ENCODE results near the gene GRPEL1. TPM values are rescaled to one million over a fixed set of nuclear protein-coding genes. Genes with fewer than 3 reads are reported as not detected.

Gene GRPEL1
- total and polyA plus RNA-seq, 10 of the 15 experiments (the other 5 are each of a cell fraction or from before 2014, with no cell fraction given): 30.8 to 119 (median 67.6) TPM

GRCh38 chr4:7061815-7062214 lies 6.0 kb downstream of the GRPEL1 start:
- POLR2A ChIA-PET: interaction anchor here (0.7 to 1.4 kb wide), 3 partner anchors 9 to 19 kb away, joined by 3 to 6 read pairs (median 3); partner anchors contain the start of gene TADA2B
- no peak for DNase-seq (ENCODE audit: low read depth, low spot score)

More at GRCh38 chr4:7061815-7062214, 6.0 kb downstream of the GRPEL1 start:
- in situ Hi-C loops (cut with MboI): no loop called here
- no peak overlapping the region for H2AFZ ChIP-seq (ENCODE audit: control insufficient read depth, low read depth, low read length)
- BruUV-seq (replicated peaks): no TSS peak
- no peak overlapping the region for H3K9ac ChIP-seq (ENCODE audit: control insufficient read depth, insufficient read depth, low read length)
- ATAC-seq (no peak), FAIRE-seq (no peak)
- CTCF ChIA-PET: interaction anchor here (0.8 to 1.3 kb wide), 3 partner anchors 19 to 88 kb away, joined by 3 to 6 read pairs (median 4); partner anchors contain the start of gene TADA2B
- no peak overlapping the region for H3K4me2 ChIP-seq (ENCODE audit: control insufficient read depth, insufficient read depth)
- no peak overlapping the region for H3K27ac ChIP-seq (ENCODE audit: control insufficient read depth, insufficient read depth)
- TF ChIP-seq NR2C2 (IDR thresholded peaks at IDR 0.05; ENCODE audit: borderline replicate concordance, control insufficient read depth, insufficient read length, low read depth) (no peak), WRNIP1 (IDR thresholded peaks at IDR 0.05; ENCODE audit: borderline replicate concordance, low read depth, low read length) (no peak), CTCF (IDR thresholded peaks at IDR 0.05 in 2 of 3, conservative IDR thresholded peaks at IDR 0.05 in 1 of 3; ENCODE audit: control insufficient read depth in 2 of 3, extremely low read depth in 1 of 3, insufficient read depth in 1 of 3, low read depth in 3 of 3, low read length in 3 of 3) (no peak), ETV6 (conservative IDR thresholded peaks at IDR 0.05 in 1 of 2, IDR thresholded peaks at IDR 0.05 in 1 of 2; ENCODE audit: borderline replicate concordance in 1 of 2, low read depth in 1 of 2) (no peak), POLR2A (IDR thresholded peaks at IDR 0.05; ENCODE audit: low read depth, low read length) (no peak)
- no peaks in the 10 kb centered on the region for H3K27me3 ChIP-seq (replicated peaks in 1 of 2; ENCODE audit: control insufficient read depth in 2 of 2, insufficient read depth in 2 of 2, low read length in 1 of 2)
- intact Hi-C loops (cut with micrococcal nuclease; ENCODE audit: unreplicated experiment): no loop called here
- WGBS (ENCODE audit: insufficient coverage, insufficient replicate concordance, low lambda C conversion rate, missing lambda C conversion rate): 86% methylated on average over 6 of the region's 6 CpGs
- peaks cover 13 to 32% of the 10 kb centered on the region in 2 experiments for H3K36me3 ChIP-seq (ENCODE audit: control insufficient read depth in 2 of 2, insufficient read depth in 2 of 2, low read length in 1 of 2)
- no peak overlapping the region for H3K4me3 ChIP-seq
- no peaks in the 10 kb centered on the region for H3K9me3 ChIP-seq (replicated peaks; ENCODE audit: control insufficient read depth, insufficient read depth, low read length)
- SMC1A ChIA-PET (ENCODE audit: uncharacterized antibody, unreplicated experiment): interaction anchor here (1.6 kb wide), 1 partner anchor 9 kb away, joined by 5 read pairs; no protein-coding TSS in a partner anchor
- peaks cover 27% of the 10 kb centered on the region for H3K79me2 ChIP-seq (ENCODE audit: control insufficient read depth, insufficient read depth, low read length)
- peaks cover 7% of the 10 kb centered on the region; the same call in 1 of the 2 replicates for H4K20me1 ChIP-seq (ENCODE audit: control insufficient read depth, insufficient read depth)
- H3K4me1 ChIP-seq (ENCODE audit: control insufficient read depth, insufficient read depth, low read length): peaks cover 20% of the 10 kb centered on the region
- RAD21 ChIA-PET (ENCODE audit: unreplicated experiment): no interaction called here
